Rectal smooth muscle tissue (tissue), 1 donor: Measurements from ENCODE around the gene SPRR5.

Experiments used
- H3K27ac ChIP-seq: one replicate; pipeline ENCODE4 v1.7.0; 2013; ENCODE audit warnings: low read depth, low read length, inconsistent platforms
- H3K27me3 ChIP-seq: one replicate; pipeline ENCODE4 v1.7.0; 2013; ENCODE audit warnings: low read length; ENCODE audit not compliant: control insufficient read depth, insufficient read depth
- H3K36me3 ChIP-seq: one replicate; pipeline ENCODE4 v1.7.0; 2013; ENCODE audit warnings: low read length; ENCODE audit not compliant: control insufficient read depth, insufficient read depth
- H3K4me1 ChIP-seq: one replicate; pipeline ENCODE4 v1.7.0; 2013; ENCODE audit warnings: low read length; ENCODE audit not compliant: control insufficient read depth, insufficient read depth
- H3K4me3 ChIP-seq: one replicate; pipeline ENCODE4 v1.7.0; 2013; ENCODE audit warnings: low read length
- H3K9ac ChIP-seq: one replicate; pipeline ENCODE4 v1.7.0; 2013; ENCODE audit warnings: low read length

SPRR5 gene

DNA sequence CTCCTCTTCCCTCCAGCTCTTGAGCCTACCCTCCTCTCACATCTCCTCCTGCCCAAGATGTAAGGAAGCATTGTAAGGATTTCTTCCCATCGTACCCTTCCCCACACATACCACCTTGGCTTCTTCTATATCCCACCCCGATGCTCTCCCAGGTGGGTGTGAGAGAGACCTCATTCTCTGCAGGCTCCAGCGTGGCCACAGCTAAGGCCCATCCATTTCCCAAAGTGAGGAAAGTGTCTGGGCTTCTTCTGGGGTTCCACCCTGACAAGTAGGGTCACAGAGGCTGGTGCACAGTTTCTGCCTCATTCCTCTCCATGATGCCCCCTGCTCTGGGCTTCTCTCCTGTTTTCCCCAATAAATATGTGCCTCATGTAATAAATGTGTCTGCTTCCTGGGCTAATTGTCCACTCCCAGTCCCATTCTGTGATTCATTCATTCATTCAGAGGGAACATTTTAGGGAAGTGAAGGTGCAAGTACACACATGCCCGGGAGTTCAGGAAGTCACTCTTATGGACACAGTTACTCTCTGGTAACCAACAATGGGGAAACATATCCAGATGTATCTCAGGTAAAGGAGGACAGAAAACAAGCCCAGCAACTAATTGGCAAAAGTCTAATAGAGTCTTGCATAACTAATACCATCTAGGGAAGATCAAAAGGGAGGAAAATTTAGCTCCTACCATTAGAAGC lies 25.3 kb downstream of the SPRR5 start:
- Histone ChIP-seq H3K36me3 (no peaks in the 10 kb centered on the region), H3K9ac (no peak overlapping the region), H3K4me3 (no peak overlapping the region), H3K27ac (no peak overlapping the region), H3K4me1 (no peaks in the 10 kb centered on the region), H3K27me3 (no peaks in the 10 kb centered on the region)

DNA sequence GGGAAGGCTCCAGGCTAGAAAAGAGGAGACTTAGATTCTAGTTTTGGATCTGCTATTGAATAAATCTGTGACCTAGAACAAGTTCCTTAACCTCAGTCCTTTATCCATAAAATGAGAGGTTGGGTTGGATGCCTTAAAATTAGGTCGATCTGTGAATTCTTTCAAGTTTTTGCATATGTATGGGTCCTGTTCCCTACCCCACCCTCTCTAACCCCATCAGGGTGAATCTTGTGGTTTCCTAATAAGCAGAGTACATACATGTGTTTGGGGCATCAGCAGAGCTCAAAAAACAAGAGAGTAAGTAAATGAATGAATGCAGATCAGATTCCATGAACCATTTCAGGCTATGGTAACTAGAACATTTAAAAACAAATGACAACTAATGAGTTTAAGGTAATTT lies 29.7 kb downstream of the SPRR5 start:
- H3K36me3 ChIP-seq, result no peaks in the 10 kb centered on the region
- H3K4me1 ChIP-seq, result no peaks in the 10 kb centered on the region
- no peak overlapping the region for H3K27ac ChIP-seq
- H3K4me3 ChIP-seq, result no peak overlapping the region
- no peaks in the 10 kb centered on the region for H3K27me3 ChIP-seq
- no peak overlapping the region for H3K9ac ChIP-seq

- Histone ChIP-seq H3K4me1 (no peaks in the 10 kb centered on the region), H3K36me3 (no peaks in the 10 kb centered on the region), H3K27me3 (no peaks in the 10 kb centered on the region), H3K27ac (no peak overlapping the region), H3K4me3 (no peak overlapping the region), H3K9ac (no peak overlapping the region)
Measured at GRCh38 chr1:152977614-152978013, 30.6 kb downstream of the SPRR5 start.

DNA sequence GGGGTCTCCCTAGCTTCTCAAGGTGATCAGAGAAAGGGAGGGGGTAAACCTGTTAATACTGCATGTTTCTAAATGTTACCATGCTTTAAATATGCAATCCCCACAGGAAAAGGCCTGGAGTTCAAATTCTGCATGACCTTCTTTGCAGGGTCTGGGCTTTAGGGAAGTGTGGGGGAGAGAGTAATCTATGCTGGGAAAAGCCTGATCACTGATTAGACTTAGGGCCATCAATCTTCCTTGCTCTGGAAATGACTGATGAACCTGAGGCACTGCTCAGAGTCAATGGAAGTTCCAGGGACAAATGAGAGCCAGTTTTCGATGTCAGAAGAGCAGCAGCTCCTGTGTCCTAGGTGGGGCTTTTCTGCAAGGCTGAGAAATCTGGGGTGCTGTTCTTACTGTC lies 33.7 kb downstream of the SPRR5 start:
- no peaks in the 10 kb centered on the region for H3K36me3 ChIP-seq
- no peak overlapping the region for H3K4me3 ChIP-seq
- no peaks in the 10 kb centered on the region for H3K4me1 ChIP-seq
- H3K27ac ChIP-seq, result no peak overlapping the region
- H3K9ac ChIP-seq, result no peak overlapping the region
- H3K27me3 ChIP-seq, result no peaks in the 10 kb centered on the region

GRCh38 chr1:152981146-152981871 lies 34.3 kb downstream of the SPRR5 start:
- Histone ChIP-seq H3K4me1 (no peaks in the 10 kb centered on the region), H3K4me3 (no peak overlapping the region), H3K27ac (no peak overlapping the region), H3K36me3 (no peaks in the 10 kb centered on the region), H3K27me3 (no peaks in the 10 kb centered on the region), H3K9ac (no peak overlapping the region)

DNA sequence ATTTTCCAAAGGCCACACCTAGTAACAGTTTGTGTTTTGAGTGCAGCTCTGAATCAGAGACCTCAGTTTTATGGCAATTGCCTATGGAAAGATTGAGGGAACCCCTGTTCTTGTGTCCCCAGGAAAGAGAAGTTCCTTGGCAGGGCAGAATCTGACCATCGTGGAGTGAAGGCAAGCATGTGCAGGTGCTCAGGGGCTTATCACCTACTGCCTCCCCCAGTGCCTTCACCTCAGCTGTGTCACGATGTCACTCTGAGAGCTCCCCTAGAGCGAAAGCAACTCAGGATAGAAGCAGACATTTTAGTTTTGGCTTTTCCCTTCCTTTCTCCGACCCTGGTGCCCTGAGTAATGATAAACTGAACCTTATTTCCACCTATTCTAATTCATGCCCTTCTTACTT lies 35.1 kb downstream of the SPRR5 start:
- Histone ChIP-seq H3K9ac (no peak overlapping the region), H3K4me1 (no peaks in the 10 kb centered on the region), H3K36me3 (no peaks in the 10 kb centered on the region), H3K27ac (no peak overlapping the region), H3K4me3 (no peak overlapping the region), H3K27me3 (no peaks in the 10 kb centered on the region)

DNA sequence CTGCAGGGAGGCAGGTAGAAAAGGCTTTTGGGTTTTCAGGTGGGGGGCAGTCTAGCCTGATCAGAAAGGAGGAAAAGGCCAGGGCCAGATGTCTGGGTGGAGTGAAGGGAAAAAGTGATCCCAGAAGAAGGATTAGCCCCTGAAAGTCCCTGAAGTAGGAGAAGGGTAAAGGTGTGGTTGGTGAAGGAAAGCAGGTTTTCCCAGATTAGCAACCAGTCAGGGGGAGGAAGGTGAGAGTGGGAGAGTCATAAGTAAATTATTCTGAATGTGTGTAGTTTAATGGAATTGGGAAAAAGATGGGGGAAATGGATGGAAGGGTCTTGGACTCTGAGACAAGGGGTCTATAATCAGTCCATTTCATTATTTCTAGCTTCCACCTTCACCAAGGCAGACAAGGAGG lies 36.2 kb downstream of the SPRR5 start:
- Histone ChIP-seq H3K4me3 (no peak overlapping the region), H3K27ac (no peak overlapping the region), H3K36me3 (no peaks in the 10 kb centered on the region)

GRCh38 chr1:152983743-152984142 lies 36.7 kb downstream of the SPRR5 start, which contains the start of gene SPRR1A:
TSS of gene SPRR1A (plus strand) at chr1:152984081. CDS start at chr1:152985231, 1,150 bp downstream.
- Histone ChIP-seq H3K4me3 (no peak within 1 kb of the TSS), H3K27ac (no peak within 1 kb of the TSS), H3K9ac (no peak within 1 kb of the TSS), H3K36me3 (no peaks in the 10 kb centered on the region), H3K27me3 (no peaks in the 10 kb centered on the region), H3K4me1 (no peaks in the 10 kb centered on the region)

More for the DNA sequence above, 36.2 kb downstream of the SPRR5 start:
- no peaks in the 10 kb centered on the region for H3K4me1 ChIP-seq
- no peaks in the 10 kb centered on the region for H3K27me3 ChIP-seq
- no peak overlapping the region for H3K9ac ChIP-seq

DNA sequence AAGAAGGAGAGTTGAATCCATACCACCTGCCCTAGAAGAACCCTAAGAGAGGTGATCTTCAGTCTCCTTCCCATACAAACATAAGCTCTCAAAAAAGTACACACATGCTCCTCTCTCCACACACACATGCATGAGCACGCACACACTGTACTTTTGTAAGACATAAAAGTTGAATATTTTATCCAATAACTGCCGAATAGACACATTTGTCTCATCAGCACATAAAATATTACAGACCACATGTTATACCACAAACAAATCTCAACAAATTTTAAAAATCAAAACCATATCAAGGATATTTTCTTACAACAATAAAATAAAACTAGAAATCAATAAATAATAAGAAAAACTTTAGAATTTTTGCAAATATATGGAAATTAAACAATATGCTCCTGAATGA lies 39.6 kb downstream of the SPRR5 start:
- H3K27ac ChIP-seq, result no peak overlapping the region
- no peaks in the 10 kb centered on the region for H3K27me3 ChIP-seq
- no peak overlapping the region for H3K4me3 ChIP-seq
- no peaks in the 10 kb centered on the region for H3K4me1 ChIP-seq
- H3K9ac ChIP-seq, result no peak overlapping the region
- no peaks in the 10 kb centered on the region for H3K36me3 ChIP-seq

DNA sequence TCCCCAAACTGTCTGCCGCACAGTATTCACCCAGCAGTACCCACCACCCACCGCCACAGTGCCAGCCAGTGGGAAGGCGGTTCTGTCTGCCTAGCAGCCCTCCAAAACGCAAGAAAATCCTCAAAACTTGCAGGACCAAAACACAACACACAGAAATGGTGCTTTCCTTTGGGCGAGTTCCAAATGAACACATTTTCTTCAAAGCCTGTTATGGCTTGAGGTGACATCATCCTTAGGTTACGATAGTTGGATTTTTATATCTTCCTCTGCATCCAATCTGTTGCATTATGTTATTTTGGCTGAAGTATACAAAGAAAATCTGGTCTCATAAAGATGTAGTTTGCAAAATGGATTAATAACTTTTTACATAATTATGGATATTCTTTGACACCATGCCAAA lies 46.2 kb downstream of the SPRR5 start:
- Histone ChIP-seq H3K4me1 (no peaks in the 10 kb centered on the region), H3K36me3 (no peaks in the 10 kb centered on the region), H3K27me3 (no peaks in the 10 kb centered on the region), H3K9ac (no peak overlapping the region), H3K27ac (no peak overlapping the region), H3K4me3 (no peak overlapping the region)

GRCh38 chr1:152995842-152996241 lies 48.8 kb downstream of the SPRR5 start:
- Histone ChIP-seq H3K4me1 (no peaks in the 10 kb centered on the region), H3K36me3 (no peaks in the 10 kb centered on the region), H3K9ac (no peak overlapping the region), H3K27ac (no peak overlapping the region), H3K4me3 (no peak overlapping the region), H3K27me3 (no peaks in the 10 kb centered on the region)

GRCh38 chr1:152996633-152997400 lies 49.8 kb downstream of the SPRR5 start:
- no peaks in the 10 kb centered on the region for H3K36me3 ChIP-seq
- no peaks in the 10 kb centered on the region for H3K27me3 ChIP-seq
- H3K27ac ChIP-seq, result no peak overlapping the region
- H3K9ac ChIP-seq, result no peak overlapping the region
- H3K4me1 ChIP-seq, result no peaks in the 10 kb centered on the region
- no peak overlapping the region for H3K4me3 ChIP-seq
